ENCODE data around the gene UBXN1.

- TF ChIP-seq CTCF (IDR thresholded peaks at IDR 0.05) (peak; percentile 70 to 84 (median 83)), POLR2A (IDR thresholded peaks at IDR 0.05) (no peak)
Observed at GRCh38 chr11:62694455-62695167, 15.7 kb upstream of the UBXN1 start.

All from tibial nerve (tissue), 3 donors.